HepG2 (cell line): ENCODE results near the gene PCBP2. TPM values are rescaled to one million over a fixed set of nuclear protein-coding genes. Genes with fewer than 3 reads are reported as not detected.

ENCODE experiments used
- KDM5A ChIP-seq: fragments of 200-600 bp; sonication (generic); IDR thresholded peaks from 2 replicates; pipeline ENCODE4 v1.7.0; 2018; ENCODE audit warnings: antibody characterized with exemption, mild to moderate bottlenecking, low read length, borderline replicate concordance
- MED13 ChIP-seq: sonication (generic); formaldehyde crosslinking; IDR thresholded peaks from 2 replicates; pipeline ENCODE4 v1.5.0; 2020; ENCODE audit warnings: missing genetic modification reagents
- REPIN1 ChIP-seq: sonication (generic); formaldehyde crosslinking; IDR thresholded peaks from 2 replicates; pipeline ENCODE4 v1.8.0; 2022; ENCODE audit warnings: missing genetic modification reagents, low read depth, mild to moderate bottlenecking, borderline replicate concordance
- RFX5 ChIP-seq: IDR thresholded peaks from 2 replicates; pipeline ENCODE4 v1.6.1; 2011; ENCODE audit warnings: low read depth, low read length, improper control_type of control experiment
- ZBTB1 ChIP-seq: sonication (generic); formaldehyde crosslinking; IDR thresholded peaks from 2 replicates; pipeline ENCODE4 v1.4.0; 2020; ENCODE audit warnings: missing genetic modification reagents, borderline replicate concordance
- ZNF34 ChIP-seq: sonication (generic); formaldehyde crosslinking; IDR thresholded peaks from 2 replicates; pipeline ENCODE4 v1.4.0; 2020; ENCODE audit warnings: mild to moderate bottlenecking, missing genetic modification reagents, borderline replicate concordance
- polyA plus RNA-seq, 8 experiments: library from polyadenylated mRNA; depleted of rRNA in 3 of 8; stranded (reverse) in 7 of 8; unstranded in 1 of 8; fragments of >200 nt; fragmentation: Illumina TruSeq in 4 of 8; extraction: Trizol in 4 of 8; gene quantifications; 2 replicates each; pipeline versions ENCODE4 v1.2.1 to v1.2.3, GENCODE V29; 2011 to 2016; ENCODE audit warnings: low read depth in 4 of 8, missing spikeins in 1 of 8, mixed read lengths in 1 of 8; ENCODE audit not compliant: insufficient read depth in 1 of 8
- total RNA-seq, 5 experiments: library from RNA; depleted of rRNA; stranded (reverse); fragments of >200 nt; fragmentation: Illumina TruSeq; extraction: Trizol; gene quantifications; 2 replicates each; pipeline ENCODE4 v1.2.3, GENCODE V29; 2016; ENCODE audit warnings: low read depth in 1 of 5
- TF ChIP-seq, protein P1 (sequence below): sonication (generic); formaldehyde crosslinking; IDR thresholded peaks from 2 replicates; pipeline ENCODE4 v1.5.1; 2020; ENCODE audit warnings: missing genetic modification reagents, mild to moderate bottlenecking, borderline replicate concordance
- TF ChIP-seq, protein P2 (sequence below): sonication (generic); formaldehyde crosslinking; IDR thresholded peaks from 2 replicates; pipeline ENCODE4 v1.4.0; 2020; ENCODE audit warnings: mild to moderate bottlenecking, missing genetic modification reagents
- TF ChIP-seq, protein P3 (sequence below): sonication (generic); formaldehyde crosslinking; IDR thresholded peaks from 2 replicates; pipeline ENCODE4 v1.4.0; 2020; ENCODE audit warnings: mild to moderate bottlenecking, missing genetic modification reagents

The PCBP2 gene
- total and polyA plus RNA-seq, 2 of the 13 experiments (the other 11 are each of a cell fraction or from before 2014, with no cell fraction given): 154 to 345 TPM

DNA sequence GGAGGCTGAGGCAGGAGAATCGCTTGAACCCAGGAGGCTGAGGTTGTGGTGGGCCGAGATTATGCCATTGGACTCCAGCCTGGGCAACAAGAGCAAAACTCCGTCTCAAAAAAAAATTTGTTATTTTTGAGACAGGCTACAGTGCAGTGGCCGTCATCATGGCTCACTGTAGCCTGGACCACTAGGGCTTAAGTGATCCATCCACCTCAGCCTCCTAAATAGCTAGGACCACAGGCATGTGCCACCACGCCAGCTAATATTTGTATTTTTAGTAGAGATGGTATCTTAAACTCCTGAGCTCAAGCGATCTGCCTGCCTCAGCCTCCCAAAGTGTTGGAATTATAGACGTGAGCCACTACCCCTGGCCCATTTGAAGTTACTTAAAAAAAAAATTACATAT is 966 bp upstream of the PCBP2 start (continued):
- no peak for TF ChIP-seq ZNF34 (CRISPR knock-in tag)
- TF ChIP-seq, protein P1, sequence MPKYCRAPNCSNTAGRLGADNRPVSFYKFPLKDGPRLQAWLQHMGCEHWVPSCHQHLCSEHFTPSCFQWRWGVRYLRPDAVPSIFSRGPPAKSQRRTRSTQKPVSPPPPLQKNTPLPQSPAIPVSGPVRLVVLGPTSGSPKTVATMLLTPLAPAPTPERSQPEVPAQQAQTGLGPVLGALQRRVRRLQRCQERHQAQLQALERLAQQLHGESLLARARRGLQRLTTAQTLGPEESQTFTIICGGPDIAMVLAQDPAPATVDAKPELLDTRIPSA (CRISPR knock-in tag): no peak
- TF ChIP-seq, protein P2, sequence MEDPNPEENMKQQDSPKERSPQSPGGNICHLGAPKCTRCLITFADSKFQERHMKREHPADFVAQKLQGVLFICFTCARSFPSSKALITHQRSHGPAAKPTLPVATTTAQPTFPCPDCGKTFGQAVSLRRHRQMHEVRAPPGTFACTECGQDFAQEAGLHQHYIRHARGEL (CRISPR knock-in tag): no peak
- no peak for TF ChIP-seq ZBTB1 (CRISPR knock-in tag)
- no peak for TF ChIP-seq REPIN1 (CRISPR knock-in tag)
- no peak for TF ChIP-seq MED13 (CRISPR knock-in tag)
- TF ChIP-seq KDM5A: no peak
- TF ChIP-seq, protein P3, sequence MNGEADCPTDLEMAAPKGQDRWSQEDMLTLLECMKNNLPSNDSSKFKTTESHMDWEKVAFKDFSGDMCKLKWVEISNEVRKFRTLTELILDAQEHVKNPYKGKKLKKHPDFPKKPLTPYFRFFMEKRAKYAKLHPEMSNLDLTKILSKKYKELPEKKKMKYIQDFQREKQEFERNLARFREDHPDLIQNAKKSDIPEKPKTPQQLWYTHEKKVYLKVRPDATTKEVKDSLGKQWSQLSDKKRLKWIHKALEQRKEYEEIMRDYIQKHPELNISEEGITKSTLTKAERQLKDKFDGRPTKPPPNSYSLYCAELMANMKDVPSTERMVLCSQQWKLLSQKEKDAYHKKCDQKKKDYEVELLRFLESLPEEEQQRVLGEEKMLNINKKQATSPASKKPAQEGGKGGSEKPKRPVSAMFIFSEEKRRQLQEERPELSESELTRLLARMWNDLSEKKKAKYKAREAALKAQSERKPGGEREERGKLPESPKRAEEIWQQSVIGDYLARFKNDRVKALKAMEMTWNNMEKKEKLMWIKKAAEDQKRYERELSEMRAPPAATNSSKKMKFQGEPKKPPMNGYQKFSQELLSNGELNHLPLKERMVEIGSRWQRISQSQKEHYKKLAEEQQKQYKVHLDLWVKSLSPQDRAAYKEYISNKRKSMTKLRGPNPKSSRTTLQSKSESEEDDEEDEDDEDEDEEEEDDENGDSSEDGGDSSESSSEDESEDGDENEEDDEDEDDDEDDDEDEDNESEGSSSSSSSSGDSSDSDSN (CRISPR knock-in tag): no peak
- TF ChIP-seq RFX5: no peak
